ENCODE results near the gene ZNF134.

ZNF134 gene

DNA sequence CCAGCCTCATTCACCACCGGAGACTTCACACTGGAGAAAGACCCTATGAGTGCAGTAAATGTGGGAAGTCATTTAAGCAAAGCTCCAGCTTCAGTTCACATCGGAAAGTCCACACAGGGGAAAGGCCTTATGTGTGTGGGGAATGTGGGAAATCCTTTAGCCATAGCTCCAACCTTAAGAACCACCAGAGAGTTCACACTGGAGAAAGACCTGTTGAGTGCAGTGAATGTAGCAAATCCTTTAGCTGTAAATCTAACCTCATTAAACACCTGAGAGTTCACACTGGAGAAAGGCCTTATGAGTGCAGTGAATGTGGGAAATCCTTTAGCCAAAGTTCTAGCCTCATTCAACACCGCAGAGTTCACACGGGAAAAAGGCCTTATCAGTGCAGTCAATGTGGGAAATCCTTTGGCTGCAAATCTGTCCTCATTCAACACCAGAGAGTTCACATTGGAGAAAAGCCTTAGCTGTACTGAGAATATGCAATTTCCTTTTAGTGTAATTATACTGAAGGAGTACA is 27.7 kb downstream of the ZNF134 start:
- no peak for DNase-seq (ENCODE audit: low spot score)

- DNase-seq (ENCODE audit: low spot score): no peak
These were observed 28.5 kb downstream of the ZNF134 start for GRCh38 chr19:57642396-57643046.

- DNase-seq (ENCODE audit: low spot score): no peak
These were observed 29.7 kb downstream of the ZNF134 start for GRCh38 chr19:57643734-57644133.

GRCh38 chr19:57648331-57649003 is 34.4 kb downstream of the ZNF134 start:
- DNase-seq (ENCODE audit: low spot score): no peak

GRCh38 chr19:57651654-57651996 is 37.6 kb downstream of the ZNF134 start:
- DNase-seq (ENCODE audit: low spot score): no peak

DNA sequence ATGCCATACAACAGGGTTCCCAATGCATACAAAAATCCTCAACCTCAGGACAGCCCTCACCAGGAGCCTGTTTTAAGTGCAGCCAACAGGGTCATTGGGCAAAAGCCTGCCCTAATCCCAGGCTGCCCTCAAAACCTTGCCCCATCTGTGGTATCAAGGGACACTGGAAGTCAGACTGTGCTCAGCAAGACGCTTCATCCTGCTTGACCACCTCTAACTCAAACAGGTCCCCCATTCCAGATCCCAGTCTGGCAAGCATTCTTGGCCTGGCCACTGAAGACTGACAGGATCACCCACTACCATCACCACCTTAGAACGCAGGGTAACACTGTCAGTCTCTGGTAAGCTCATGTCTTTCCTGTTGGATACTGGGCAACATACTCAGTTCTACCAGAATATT is 39.6 kb downstream of the ZNF134 start:
- no peak for DNase-seq (ENCODE audit: low spot score)

- no peak for DNase-seq (ENCODE audit: low spot score)
These were observed 41.4 kb downstream of the ZNF134 start for GRCh38 chr19:57655443-57655842.

DNA sequence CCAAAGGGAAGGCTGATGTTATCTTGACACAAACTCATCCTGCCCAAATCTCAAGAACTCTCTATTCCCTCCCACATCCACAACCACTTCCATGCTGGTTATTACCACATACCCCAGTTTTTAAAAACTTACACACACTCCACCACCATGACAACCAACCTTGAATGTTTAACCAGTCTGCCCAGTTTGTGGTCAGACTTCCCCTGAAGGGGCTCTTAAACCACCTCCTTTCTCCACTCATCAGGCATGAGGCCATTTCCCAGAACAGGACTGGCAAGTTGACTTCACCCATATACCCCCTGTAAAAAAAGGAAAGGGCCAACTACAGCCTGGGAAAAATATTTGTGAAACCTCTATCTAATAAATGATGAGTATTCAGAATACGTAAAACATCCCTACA is 42.3 kb downstream of the ZNF134 start:
- no peak for DNase-seq (ENCODE audit: low spot score)

DNA sequence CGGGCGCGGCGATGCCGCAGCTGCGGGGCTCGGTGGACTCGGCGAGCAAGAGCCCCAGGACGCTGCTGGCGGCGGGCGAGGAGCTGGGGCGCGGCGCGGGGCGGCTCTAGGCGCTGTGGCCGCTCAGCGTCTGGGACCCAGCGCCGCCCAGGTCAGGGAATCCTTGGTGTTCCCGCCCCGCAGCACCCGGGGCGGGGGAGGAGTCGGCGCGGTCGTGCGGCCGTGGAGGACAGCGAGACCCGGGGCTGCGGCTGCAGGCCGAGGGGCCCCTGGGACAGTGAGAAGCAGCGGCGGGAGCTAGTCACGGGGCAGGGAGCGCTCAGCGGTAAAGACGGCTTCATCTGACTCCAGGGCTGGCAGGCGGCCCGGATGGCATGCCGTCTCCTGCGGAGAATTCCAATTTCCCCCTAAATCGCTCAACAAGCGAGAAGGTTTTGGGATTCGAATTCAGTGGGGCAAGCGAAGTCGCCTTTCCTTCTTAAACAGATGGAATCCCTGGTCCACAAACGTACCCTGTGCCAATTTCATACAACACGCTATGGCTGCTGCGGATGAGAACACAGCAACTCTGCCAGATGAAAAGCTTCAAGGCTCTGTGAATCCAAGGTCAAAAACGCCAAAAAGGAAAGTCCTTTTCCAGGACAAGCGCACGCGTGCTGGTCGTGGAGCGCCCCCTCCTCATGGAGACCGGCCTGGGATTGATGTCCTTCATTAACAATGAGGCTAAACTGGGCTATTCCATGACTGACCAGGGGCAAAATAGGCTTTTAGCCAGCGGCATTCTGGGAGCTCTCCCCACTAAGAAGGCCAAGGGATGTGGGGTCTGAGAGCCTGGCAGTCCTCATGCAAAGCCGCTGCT is 50.5 kb downstream of the ZNF134 start:
- peak; percentile 56 for DNase-seq (ENCODE audit: low spot score)

- no peak for DNase-seq (ENCODE audit: low spot score)
These were observed 51.3 kb downstream of the ZNF134 start for GRCh38 chr19:57665261-57665806.

GRCh38 chr19:57667228-57667627 is 53.2 kb downstream of the ZNF134 start:
- DNase-seq (ENCODE audit: low spot score): no peak

DNA sequence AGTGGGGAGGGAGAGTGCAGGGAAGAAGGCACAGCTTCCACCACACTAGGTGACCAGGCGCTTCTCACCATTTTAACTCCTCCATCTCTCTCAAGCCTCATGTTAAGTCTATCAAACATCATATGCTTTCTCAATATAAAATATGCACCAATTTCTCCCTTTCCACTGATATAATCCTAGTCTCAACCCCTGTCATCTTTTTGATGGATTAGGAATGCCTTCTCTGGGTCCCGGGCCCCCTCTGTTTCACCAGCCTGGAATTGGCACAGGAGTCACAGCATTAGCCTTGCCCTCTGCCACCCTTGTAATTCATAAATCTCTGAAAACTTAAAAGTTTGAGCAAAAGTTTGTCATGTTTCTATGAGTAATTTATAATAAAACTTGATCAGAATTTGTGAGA is 54.6 kb downstream of the ZNF134 start, which contains the start of gene ZSCAN4:
Gene ZSCAN4, plus strand, starts transcription at position 301 of the 400 bp plus-strand sequence. CDS start 7,211 bp downstream, outside the sequence.
- DNase-seq (ENCODE audit: low spot score): no peak

GRCh38 chr19:57671124-57671895 is 57.3 kb downstream of the ZNF134 start:
- no peak for DNase-seq (ENCODE audit: low spot score)

GRCh38 chr19:57672466-57672865 is 58.4 kb downstream of the ZNF134 start:
- no peak for DNase-seq (ENCODE audit: low spot score)
